ENCODE data around the gene P4HTM.

The P4HTM gene

DNA sequence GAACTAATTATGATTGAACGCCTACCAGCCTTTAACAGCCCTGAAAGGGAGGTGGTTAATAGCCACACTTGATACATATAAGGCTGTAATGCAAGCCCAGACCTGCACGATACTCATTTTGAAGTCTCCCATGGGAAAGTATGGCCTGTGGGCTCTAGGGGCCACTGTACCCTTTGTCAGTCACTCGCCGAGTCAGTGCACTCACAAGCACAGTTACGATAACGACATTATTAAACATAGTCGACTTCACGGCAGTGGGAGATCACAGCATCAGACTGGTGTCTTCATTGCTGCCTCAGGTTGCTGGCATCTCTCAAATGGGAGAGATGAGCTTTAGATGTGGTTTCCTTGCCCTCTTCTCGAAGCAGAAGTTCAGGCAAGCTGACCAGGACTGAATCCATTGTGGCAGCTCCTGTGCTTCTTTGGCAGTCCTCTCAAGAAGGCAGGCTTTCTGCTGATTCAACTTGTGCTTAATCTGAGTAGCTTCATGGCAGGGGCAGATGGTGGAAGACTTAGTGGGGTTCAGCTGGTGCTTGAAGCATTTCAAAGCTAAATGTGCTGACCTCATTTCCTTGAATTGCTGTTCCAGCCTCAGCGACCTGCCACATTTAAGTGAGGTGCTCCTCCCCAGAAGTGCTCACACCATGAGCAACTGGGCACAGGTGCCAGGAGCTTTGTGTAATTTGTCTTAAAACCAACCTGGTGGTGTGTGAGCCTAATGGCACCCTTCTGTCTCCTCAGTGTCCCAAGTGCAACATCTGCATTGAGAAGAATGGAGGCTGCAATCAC is 15.8 kb upstream of the P4HTM start:
- Histone ChIP-seq H3K4me1 (ENCODE audit: control insufficient read depth in 1 of 2, insufficient read depth in 1 of 2, low read depth in 1 of 2, low read length in 1 of 2) (no peaks in the 10 kb centered on the region), H3K27ac (no peak overlapping the region), H3K36me3 (peaks cover 94% of the 10 kb centered on the region), H3K9me3 (no peaks in the 10 kb centered on the region), H3K4me3 (ENCODE audit: low read depth in 1 of 2, low read length in 1 of 2) (no peak overlapping the region), H3K27me3 (no peaks in the 10 kb centered on the region)
- TF ChIP-seq, protein P1, sequence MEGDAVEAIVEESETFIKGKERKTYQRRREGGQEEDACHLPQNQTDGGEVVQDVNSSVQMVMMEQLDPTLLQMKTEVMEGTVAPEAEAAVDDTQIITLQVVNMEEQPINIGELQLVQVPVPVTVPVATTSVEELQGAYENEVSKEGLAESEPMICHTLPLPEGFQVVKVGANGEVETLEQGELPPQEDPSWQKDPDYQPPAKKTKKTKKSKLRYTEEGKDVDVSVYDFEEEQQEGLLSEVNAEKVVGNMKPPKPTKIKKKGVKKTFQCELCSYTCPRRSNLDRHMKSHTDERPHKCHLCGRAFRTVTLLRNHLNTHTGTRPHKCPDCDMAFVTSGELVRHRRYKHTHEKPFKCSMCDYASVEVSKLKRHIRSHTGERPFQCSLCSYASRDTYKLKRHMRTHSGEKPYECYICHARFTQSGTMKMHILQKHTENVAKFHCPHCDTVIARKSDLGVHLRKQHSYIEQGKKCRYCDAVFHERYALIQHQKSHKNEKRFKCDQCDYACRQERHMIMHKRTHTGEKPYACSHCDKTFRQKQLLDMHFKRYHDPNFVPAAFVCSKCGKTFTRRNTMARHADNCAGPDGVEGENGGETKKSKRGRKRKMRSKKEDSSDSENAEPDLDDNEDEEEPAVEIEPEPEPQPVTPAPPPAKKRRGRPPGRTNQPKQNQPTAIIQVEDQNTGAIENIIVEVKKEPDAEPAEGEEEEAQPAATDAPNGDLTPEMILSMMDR (IDR thresholded peaks at IDR 0.05) = no peak

DNA sequence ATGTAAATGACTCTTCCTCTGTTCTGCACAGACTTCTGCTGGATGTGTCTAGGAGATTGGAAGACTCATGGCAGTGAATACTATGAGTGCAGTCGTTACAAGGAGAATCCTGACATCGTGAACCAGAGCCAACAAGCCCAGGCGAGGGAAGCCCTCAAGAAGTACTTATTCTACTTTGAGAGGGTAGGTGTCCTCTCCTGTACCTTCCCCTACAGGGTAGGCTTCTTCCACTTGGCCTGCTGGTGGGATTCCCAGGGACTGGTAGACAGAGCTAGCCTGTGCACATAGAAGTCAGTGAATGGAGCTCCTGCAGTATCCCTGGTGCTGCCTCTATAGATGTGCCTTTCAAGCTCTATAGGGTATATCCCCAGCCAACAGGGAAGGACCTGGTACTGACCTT is 10.6 kb upstream of the P4HTM start:
- TF ChIP-seq, protein P1 (IDR thresholded peaks at IDR 0.05) = no peak
- Histone ChIP-seq H3K4me3 (ENCODE audit: low read depth in 1 of 2, low read length in 1 of 2) (no peak overlapping the region), H3K4me1 (ENCODE audit: control insufficient read depth in 1 of 2, insufficient read depth in 1 of 2, low read depth in 1 of 2, low read length in 1 of 2) (no peaks in the 10 kb centered on the region), H3K27ac (no peak overlapping the region), H3K36me3 (peaks cover 95% of the 10 kb centered on the region), H3K9me3 (no peaks in the 10 kb centered on the region), H3K27me3 (no peaks in the 10 kb centered on the region)

DNA sequence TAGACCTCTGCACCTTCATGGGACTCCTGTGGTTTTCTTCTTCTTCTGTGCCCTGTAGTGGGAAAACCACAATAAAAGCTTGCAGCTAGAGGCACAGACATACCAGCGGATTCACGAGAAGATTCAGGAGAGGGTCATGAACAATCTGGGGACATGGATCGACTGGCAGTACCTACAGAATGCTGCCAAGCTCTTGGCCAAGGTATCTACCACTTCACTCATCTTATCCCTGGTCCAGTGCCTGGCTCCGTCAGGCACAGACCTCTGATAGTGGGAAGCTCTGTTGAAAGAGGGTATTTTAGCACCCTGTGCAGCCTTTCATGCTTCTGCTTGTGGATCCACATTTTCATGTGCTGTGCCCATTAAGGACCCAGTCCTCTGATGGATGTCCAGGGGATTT is 9.7 kb upstream of the P4HTM start:
- no peaks in the 10 kb centered on the region for H3K27me3 ChIP-seq

DNA sequence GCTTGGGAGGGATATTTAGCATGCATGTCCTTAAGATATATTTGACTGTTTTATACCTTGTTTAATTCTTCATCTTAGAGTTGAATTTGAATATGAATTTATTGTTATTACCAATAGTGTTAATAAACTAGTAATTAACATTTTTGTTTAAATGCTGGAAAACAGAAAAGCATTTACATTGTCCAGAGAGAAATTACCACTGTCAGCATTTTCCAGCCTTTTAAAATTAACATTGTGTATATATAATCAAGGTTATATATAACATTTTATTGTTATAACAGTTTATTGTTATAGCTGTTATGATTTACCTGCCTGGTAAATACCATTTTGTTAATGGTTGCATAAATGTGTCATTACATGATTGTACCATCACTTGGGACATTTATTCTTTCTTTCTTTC is 8.0 kb upstream of the P4HTM start:
- TF ChIP-seq, protein P1 (IDR thresholded peaks at IDR 0.05) = no peak
- Histone ChIP-seq H3K27ac (no peak overlapping the region), H3K27me3 (no peaks in the 10 kb centered on the region), H3K36me3 (peaks cover 82% of the 10 kb centered on the region), H3K4me3 (ENCODE audit: low read depth in 1 of 2, low read length in 1 of 2) (no peak overlapping the region), H3K4me1 (ENCODE audit: control insufficient read depth in 1 of 2, insufficient read depth in 1 of 2, low read depth in 1 of 2, low read length in 1 of 2) (no peaks in the 10 kb centered on the region), H3K9me3 (no peaks in the 10 kb centered on the region)

More for the DNA sequence above, 9.7 kb upstream of the P4HTM start:
- H3K36me3 ChIP-seq = peaks cover 93% of the 10 kb centered on the region
- no peaks in the 10 kb centered on the region for H3K4me1 ChIP-seq (ENCODE audit: control insufficient read depth in 1 of 2, insufficient read depth in 1 of 2, low read depth in 1 of 2, low read length in 1 of 2)
- H3K9me3 ChIP-seq = no peaks in the 10 kb centered on the region
- TF ChIP-seq, protein P1 (IDR thresholded peaks at IDR 0.05) = no peak
- H3K4me3 ChIP-seq (ENCODE audit: low read depth in 1 of 2, low read length in 1 of 2) = no peak overlapping the region
- no peak overlapping the region for H3K27ac ChIP-seq

DNA sequence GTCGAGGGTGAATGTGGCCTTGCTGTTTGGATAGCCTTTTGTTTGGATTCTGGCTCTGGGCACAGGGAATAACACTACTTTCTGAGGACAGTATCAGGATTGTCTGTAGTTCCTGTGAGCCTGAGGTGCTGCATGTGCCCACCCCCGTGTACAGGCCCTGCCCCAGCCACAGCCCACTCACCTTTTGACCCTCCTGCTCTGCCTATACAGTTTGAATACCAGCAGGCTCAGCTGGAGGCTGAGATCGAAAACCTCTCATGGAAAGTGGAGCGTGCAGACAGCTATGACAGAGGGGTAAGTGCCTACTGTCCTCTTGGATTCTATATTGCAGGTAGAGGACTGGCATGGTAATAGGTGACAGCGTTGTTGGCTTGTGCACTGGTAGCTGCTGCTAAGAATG is 7.4 kb upstream of the P4HTM start:
- TF ChIP-seq, protein P1 (IDR thresholded peaks at IDR 0.05) = no peak
- Histone ChIP-seq H3K36me3 (peaks cover 76% of the 10 kb centered on the region), H3K27ac (no peak overlapping the region), H3K9me3 (no peaks in the 10 kb centered on the region), H3K27me3 (no peaks in the 10 kb centered on the region), H3K4me1 (ENCODE audit: control insufficient read depth in 1 of 2, insufficient read depth in 1 of 2, low read depth in 1 of 2, low read length in 1 of 2) (no peaks in the 10 kb centered on the region), H3K4me3 (ENCODE audit: low read depth in 1 of 2, low read length in 1 of 2) (no peak overlapping the region)
